ENCODE results near the gene MRPS23. TPM values are rescaled to one million over a fixed set of nuclear protein-coding genes. Genes with fewer than 3 reads are reported as not detected.
A peak's percentile ranks its signal among the peaks of the same experiment; 100 is the strongest.

Gene MRPS23
- total and polyA plus RNA-seq, 2 of the 4 experiments (the other 2 are of a cell fraction) = 23.5 to 37.3 TPM

GRCh38 chr17:57888311-57889216 is 38.7 kb upstream of the MRPS23 start (continued):
- TF ChIP-seq MAFK (IDR thresholded peaks at IDR 0.05; ENCODE audit: low read depth, low read length) = no peak
- TF ChIP-seq MXI1 (IDR thresholded peaks at IDR 0.05; ENCODE audit: borderline replicate concordance, low read depth, low read length) = no peak
- no peak for TF ChIP-seq FOS (IDR thresholded peaks at IDR 0.05; ENCODE audit: low read depth, low read length)

DNA sequence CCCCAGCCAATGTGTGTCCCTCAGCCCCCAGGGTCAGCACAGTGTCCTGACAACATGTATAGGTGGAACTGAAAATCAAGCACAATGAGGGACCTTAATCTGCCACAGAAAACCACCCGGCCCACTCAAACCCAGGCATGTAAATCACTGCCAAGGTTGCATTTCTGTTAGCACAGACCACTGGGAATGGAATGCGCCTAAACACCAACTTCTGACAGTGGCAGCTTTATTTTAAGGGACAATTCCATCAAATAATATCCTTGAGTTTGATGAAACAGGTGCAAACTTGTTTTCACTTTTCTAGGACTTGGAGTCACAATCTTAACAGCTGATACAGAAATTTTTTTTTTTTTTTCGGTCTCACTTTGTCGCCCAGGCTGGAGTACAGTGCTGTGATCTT is 37.3 kb upstream of the MRPS23 start:
- BruUV-seq (replicated peaks) = no TSS peak
- H2BK5ac ChIP-seq (ENCODE audit: low read depth, low read length, poor library complexity, severe bottlenecking) = no peak overlapping the region
- H2BK20ac ChIP-seq (ENCODE audit: low read depth, low read length) = no peak overlapping the region
- intact Hi-C loops (cut with micrococcal nuclease) = no loop called here
- CTCF ChIA-PET = no interaction called here
- no peak overlapping the region; the same call in 1 of the 2 replicates for H4K5ac ChIP-seq (ENCODE audit: low read depth, low read length)
- H3K4ac ChIP-seq (ENCODE audit: low read depth, low read length) = peak overlapping the region; percentile 69; the same call in 1 of the 2 replicates
- no peak for ATAC-seq (ENCODE audit: low read depth)
- no peak overlapping the region for H3K18ac ChIP-seq (ENCODE audit: low read depth, low read length)
- H3K9me1 ChIP-seq (ENCODE audit: insufficient read depth, low read length) = peaks cover 42% of the 10 kb centered on the region
- dilution Hi-C loops (cut with HindIII; ENCODE audit: low sequenced_read_pairs, unreplicated experiment) = no loop called here
- no peak overlapping the region for H2BK15ac ChIP-seq (ENCODE audit: low read depth, low read length)
- no peak overlapping the region for H3K9ac ChIP-seq (ENCODE audit: low read depth, low read length)
- no peak overlapping the region for H3K23ac ChIP-seq (ENCODE audit: low read depth, low read length)
- peaks cover 47 to 82% of the 10 kb centered on the region in 2 experiments for H3K79me1 ChIP-seq (ENCODE audit: low read depth in 1 of 2, low read length in 2 of 2)
- H4K91ac ChIP-seq (ENCODE audit: insufficient read depth, low read depth, low read length) = peak overlapping the region; percentile 42
- DNase-seq = no peak
- WGBS, 2 experiments (ENCODE audit: extremely low coverage in 2 of 2, insufficient read length in 1 of 2) = 83% methylated on average over 1 of the region's 4 CpGs; no CpG with 5 or more reads in 1 of the 2 experiments
- no peak overlapping the region for H3K4me3 ChIP-seq (ENCODE audit: insufficient read depth, low read depth, low read length)
- no peaks in the 10 kb centered on the region for H3K27me3 ChIP-seq (ENCODE audit: control insufficient read depth, insufficient read depth, low read length)
- H2AFZ ChIP-seq (replicated peaks; ENCODE audit: low read length, poor library complexity) = peak overlapping the region; percentile 6
- peak overlapping the region; percentile 4; the same call in 1 of the 2 replicates for H2BK120ac ChIP-seq (ENCODE audit: low read depth, low read length)
- no peak overlapping the region for H2AK9ac ChIP-seq (replicated peaks; ENCODE audit: low read depth, low read length, poor library complexity)
- H4K20me1 ChIP-seq (ENCODE audit: insufficient read depth, low read length) = no peaks in the 10 kb centered on the region
- H3K4me1 ChIP-seq (ENCODE audit: control insufficient read depth, insufficient read depth, low read length) = peaks cover 37% of the 10 kb centered on the region
- POLR2A ChIA-PET (ENCODE audit: unreplicated experiment) = no interaction called here
- no peak overlapping the region for H3K56ac ChIP-seq (ENCODE audit: extremely low read depth, insufficient read depth, low read length)
- H2AK5ac ChIP-seq (ENCODE audit: low read depth, low read length) = peak overlapping the region; percentile 69; the same call in 1 of the 2 replicates
- in situ Hi-C loops (cut with MboI; ENCODE audit: low sequenced_read_pairs) = no loop called here
- peaks cover 15% of the 10 kb centered on the region for H3K36me3 ChIP-seq (ENCODE audit: control insufficient read depth, insufficient read depth, low read length)
- no peak overlapping the region for H3K14ac ChIP-seq (replicated peaks; ENCODE audit: low read depth, low read length)
- H3K4me2 ChIP-seq (ENCODE audit: low read depth, low read length) = no peak overlapping the region
- peak overlapping the region in 1 of 2 experiments; percentile 42; a peak in 1 of 4 replicates for H4K8ac ChIP-seq (ENCODE audit: low read depth in 2 of 2, low read length in 2 of 2)
- H3K9me3 ChIP-seq (ENCODE audit: control insufficient read depth, insufficient read depth, low read length) = no peaks in the 10 kb centered on the region
- H3K27ac ChIP-seq (ENCODE audit: insufficient read depth, low read length) = no peak overlapping the region
- TF ChIP-seq SMC3 (IDR thresholded peaks at IDR 0.05; ENCODE audit: low read depth, low read length) (no peak), NFE2L2 (IDR thresholded peaks at IDR 0.05; ENCODE audit: low read depth, low read length) (no peak), CHD1 (IDR thresholded peaks at IDR 0.05; ENCODE audit: low read depth, low read length) (no peak), MXI1 (IDR thresholded peaks at IDR 0.05; ENCODE audit: borderline replicate concordance, low read depth, low read length) (no peak), RAD21 (IDR thresholded peaks at IDR 0.05; ENCODE audit: low read length) (no peak), USF2 (IDR thresholded peaks at IDR 0.05; ENCODE audit: low read depth, low read length) (no peak), CEBPB (IDR thresholded peaks at IDR 0.05; ENCODE audit: low read depth, low read length) (no peak), BHLHE40 (IDR thresholded peaks at IDR 0.05; ENCODE audit: low read depth, low read length) (no peak), MAFK (IDR thresholded peaks at IDR 0.05; ENCODE audit: low read depth, low read length) (no peak), MAZ (IDR thresholded peaks at IDR 0.05; ENCODE audit: borderline replicate concordance, low read depth, low read length) (no peak), FOS (IDR thresholded peaks at IDR 0.05; ENCODE audit: low read depth, low read length) (no peak)
- TF ChIP-seq, protein P1, sequence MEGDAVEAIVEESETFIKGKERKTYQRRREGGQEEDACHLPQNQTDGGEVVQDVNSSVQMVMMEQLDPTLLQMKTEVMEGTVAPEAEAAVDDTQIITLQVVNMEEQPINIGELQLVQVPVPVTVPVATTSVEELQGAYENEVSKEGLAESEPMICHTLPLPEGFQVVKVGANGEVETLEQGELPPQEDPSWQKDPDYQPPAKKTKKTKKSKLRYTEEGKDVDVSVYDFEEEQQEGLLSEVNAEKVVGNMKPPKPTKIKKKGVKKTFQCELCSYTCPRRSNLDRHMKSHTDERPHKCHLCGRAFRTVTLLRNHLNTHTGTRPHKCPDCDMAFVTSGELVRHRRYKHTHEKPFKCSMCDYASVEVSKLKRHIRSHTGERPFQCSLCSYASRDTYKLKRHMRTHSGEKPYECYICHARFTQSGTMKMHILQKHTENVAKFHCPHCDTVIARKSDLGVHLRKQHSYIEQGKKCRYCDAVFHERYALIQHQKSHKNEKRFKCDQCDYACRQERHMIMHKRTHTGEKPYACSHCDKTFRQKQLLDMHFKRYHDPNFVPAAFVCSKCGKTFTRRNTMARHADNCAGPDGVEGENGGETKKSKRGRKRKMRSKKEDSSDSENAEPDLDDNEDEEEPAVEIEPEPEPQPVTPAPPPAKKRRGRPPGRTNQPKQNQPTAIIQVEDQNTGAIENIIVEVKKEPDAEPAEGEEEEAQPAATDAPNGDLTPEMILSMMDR (conservative IDR thresholded peaks at IDR 0.05; ENCODE audit: low read depth, low read length) = no peak

Data from IMR-90 (cell line).